Stimulated activated naive CD4-positive, alpha-beta T cell treated with Interleukin-2 at 50 U/mL for 16 hours (primary cell): Measurements from ENCODE around the gene ITIH1.

Experiments
- DNase-seq: peaks from one replicate; lab custom pipeline; 2025; lab: John Stamatoyannopoulos, UW

ITIH1 gene

GRCh38 chr3:52789746-52790040, 12.3 kb downstream of the ITIH1 start:
- DNase-seq: no peak

DNA sequence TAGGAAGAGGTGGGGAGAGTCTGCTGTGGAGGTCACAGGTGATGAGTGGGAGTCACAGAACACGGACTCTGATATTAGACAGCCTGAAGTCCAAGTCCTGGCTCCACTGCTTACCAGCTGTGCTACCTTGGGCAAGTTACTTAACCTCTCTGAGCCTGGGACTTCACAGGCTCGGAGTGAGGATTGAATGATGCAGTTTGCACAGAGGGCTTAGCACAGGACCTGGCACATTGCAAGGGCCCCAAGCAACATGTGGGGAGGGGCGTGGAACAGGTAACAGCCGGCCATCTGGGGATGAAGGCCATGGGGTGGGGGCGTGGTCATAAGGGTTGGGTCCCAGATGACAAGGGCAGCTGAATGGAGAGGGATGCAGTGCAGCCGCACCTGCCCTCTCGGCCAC, 12.9 kb downstream of the ITIH1 start:
- DNase-seq: no peak

DNA sequence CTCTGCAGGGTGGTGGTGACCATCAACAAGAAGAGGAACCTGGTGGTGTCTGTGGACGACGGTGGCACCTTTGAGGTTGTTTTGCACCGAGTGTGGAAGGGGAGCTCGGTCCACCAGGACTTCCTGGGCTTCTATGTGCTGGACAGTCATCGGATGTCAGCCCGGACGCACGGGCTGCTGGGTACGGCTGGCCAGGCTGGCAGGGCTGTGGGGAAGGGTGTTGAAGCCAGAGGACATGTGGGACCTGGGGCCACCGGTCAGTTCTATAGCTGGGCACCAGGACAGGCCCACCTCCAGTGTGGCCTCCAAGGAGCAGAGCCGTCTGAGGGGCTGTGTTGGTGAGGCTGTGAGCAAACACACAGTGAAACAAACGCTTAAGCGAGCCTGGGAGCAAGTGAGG, 13.3 kb downstream of the ITIH1 start:
- DNase-seq: no peak

- DNase-seq: no peak
These were observed 14.0 kb downstream of the ITIH1 start for GRCh38 chr3:52791366-52791765.

DNA sequence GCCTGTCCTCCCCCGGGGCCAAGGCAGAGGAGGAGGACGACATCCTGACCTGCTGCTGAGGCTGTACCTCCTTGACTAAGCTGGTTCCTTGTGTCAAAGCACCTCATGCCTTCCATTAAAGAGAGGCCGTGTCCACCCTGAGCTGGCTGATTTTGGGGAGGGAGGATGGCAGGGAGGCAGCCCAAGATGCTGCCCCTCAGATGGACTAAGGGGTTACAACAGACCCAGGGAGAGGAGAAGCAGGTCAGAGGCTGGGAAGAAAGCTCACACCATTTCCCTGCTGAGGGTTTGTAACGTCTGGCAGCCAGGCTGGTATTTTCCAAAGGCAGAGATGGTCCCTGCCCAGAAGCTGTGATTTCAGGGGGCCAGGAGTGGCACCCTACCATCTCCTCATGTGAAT, 14.5 kb downstream of the ITIH1 start:
- no peak for DNase-seq

DNA sequence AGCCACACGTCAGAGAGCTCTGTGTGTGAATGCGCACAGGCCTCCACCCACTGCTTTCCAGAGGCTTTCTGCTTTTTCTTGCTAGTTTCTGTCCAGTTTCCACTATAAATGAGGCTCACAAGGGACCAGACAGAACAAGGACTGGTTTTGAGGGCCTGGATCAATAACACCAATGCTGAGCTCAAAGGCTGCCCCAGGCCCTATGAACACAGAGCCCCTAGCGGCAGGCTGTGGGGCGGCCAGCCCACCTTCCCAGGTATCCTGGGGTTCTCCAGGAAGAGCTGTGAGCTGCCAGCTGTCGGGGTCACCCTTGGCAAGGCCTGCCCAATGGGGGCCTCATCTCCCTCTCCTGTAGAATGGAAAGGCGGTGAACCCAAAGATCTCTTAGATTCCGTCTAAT, 15.0 kb downstream of the ITIH1 start:
- no peak for DNase-seq

GRCh38 chr3:52792961-52793695, 15.7 kb downstream of the ITIH1 start:
- DNase-seq: no peak

DNA sequence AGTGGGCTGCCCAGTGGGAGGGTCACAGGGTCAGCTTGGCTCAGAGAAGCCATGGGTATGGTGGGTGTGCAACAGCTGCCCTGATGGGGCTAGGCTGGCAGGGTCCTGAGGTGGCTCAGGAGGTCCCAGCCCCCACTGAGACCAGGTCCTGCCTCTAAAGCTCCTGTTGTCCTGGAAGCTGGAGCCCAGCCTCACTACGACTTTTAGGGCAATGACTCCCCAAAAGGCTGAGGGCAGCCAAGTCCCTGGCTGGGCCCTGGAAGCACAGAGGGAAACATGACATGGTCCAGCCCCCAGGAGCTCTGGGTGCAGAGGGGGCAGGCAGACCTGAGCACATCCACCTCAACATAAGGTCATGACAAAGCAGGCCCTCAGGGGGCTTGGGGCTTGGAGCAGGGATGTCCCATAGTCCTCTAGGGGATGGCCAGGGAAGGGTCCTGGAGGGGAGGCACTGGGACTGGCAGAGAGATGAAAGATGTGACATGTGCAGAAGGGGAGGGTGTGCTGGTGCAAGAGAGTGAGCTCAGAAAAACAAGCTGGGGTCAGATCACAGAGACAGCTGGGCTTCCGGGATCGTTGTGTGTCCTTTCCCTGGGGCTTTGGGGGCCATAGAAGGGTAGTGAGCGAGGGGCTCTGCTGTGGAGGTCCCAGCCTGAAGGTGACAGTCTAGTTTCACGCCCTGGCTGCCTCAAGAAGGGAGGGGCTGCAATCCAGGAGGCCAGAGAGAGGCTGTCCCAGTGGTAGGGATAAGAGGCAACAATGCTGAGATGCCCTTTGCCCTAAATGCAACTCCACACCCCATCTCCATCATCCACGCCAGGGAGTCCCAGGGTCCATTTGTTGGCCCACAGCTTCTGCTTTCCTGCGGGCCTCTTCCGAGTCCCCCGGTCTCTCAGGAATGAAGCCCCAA, 16.6 kb downstream of the ITIH1 start:
- DNase-seq: no peak

DNA sequence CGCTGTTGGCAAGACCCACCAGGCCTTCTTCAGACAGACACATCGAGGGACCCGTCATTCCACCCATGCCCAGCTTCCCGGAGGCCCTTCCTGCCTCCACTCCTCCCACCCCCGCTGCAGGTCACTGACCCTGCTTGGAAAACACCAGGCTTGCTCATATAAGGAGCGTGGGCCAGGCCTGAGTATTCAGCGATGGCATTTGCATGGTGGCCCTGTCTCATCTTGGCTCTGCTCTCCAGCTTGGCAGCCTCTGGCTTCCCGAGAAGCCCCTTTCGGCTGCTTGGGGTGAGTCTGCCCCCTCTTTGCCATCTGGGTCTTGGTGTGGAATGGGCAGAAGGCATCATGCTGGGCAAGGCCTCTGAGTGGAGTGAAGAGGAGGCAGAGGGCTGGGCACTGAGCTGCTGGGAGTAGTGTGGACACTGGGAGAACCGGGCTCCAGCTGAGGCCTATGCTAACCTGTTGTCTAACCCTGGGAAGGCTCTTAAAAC, 17.3 kb downstream of the ITIH1 start, which contains the start of gene ITIH3:
Gene ITIH3 (plus strand): TSS at position 185 of the 488 bp plus-strand sequence. CDS start 8 bp downstream, at position 193.
- no peak for DNase-seq

GRCh38 chr3:52795298-52795900, 18.0 kb downstream of the ITIH1 start:
- DNase-seq: no peak

DNA sequence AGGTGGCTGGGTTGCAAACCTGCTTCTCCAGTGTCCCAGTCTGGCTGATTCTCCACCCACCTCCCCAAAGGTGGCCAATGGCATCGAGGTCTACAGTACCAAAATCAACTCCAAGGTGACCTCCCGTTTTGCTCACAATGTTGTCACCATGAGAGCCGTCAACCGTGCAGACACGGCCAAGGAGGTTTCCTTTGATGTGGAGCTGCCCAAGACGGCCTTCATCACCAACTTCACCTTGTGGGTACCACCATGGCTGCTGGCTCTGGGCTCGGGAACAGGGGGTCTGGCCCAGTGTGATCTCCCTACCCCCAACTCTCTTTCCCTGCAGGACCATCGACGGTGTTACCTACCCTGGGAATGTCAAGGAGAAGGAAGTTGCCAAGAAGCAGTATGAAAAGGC, 19.0 kb downstream of the ITIH1 start:
- no peak for DNase-seq

GRCh38 chr3:52798376-52798977, 21.1 kb downstream of the ITIH1 start:
- DNase-seq: no peak

DNA sequence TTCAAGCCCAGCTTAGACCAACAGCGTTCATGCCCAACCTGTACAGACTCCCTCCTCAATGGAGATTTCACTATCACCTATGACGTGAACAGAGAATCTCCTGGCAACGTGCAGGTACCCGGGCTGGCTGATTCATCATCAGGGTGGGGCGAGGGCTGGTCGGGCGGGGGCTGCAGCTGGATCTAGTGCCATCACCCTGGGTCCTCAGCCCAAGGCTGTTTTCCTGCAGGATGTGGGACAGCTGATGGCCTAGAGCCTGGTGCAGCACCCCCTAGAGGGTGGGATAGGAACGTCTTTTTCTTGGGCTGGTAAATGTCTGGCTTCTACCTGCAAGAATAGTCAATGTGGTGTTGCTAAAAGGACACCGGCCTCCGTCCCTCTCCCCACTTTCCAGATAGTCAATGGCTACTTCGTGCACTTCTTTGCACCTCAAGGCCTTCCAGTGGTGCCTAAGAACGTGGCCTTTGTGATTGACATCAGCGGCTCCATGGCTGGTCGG, 21.6 kb downstream of the ITIH1 start:
- DNase-seq: no peak

DNA sequence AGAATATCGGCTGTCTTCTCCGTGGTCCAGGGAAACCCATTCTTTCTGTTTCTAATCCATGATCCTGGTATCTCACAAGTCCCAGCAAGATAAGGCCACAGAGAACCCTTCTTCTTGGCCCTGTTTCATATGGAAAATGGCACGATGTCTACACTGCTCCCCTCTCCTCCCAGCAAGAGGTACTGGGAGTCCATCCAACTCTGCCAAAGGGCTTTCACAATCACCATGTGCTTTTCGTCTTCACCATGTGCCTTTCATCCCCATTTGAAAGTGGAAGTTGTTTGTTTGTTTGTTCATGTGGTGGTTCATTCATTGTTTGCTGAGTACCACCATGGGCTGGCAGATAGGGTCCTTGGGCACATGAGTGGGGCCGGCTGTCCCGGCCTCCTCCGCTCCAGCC, 22.7 kb downstream of the ITIH1 start:
- no peak for DNase-seq

- no peak for DNase-seq
These were observed 24.4 kb downstream of the ITIH1 start for GRCh38 chr3:52801839-52802238.

GRCh38 chr3:52805270-52806039, 28.1 kb downstream of the ITIH1 start:
- DNase-seq: no peak

- DNase-seq: no peak
These were observed 31.8 kb downstream of the ITIH1 start for GRCh38 chr3:52809149-52809548.

- DNase-seq: no peak
These were observed 32.4 kb downstream of the ITIH1 start for GRCh38 chr3:52809662-52810377.

- DNase-seq: no peak
These were observed 33.5 kb downstream of the ITIH1 start for GRCh38 chr3:52810923-52811322.

DNA sequence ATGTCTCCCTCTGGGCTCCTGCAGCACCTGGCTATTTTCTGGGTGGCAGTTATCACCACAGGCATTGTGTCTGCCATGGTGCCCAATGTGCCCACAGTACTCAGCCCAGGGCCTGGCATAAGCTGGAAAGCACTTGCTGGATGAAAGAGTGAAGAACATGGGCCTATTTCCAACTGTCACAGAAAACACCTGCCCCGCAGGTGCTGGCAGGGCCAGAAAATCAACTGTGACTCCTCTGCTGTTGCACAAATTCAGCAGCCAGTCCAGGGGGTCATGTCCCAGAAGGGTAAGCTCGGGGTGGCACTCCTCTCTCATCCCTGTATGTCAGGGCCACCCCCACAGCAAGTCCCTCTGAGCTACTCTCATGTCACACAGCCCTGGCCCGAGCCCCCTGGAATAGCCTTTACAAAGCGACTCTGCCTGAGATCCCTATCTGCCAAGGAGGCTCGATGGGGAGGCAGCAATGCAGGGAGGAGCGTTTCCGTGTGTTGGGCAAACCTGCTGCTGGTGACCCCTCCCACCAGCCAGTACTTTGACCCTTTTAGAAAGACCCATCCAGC, 34.1 kb downstream of the ITIH1 start:
- DNase-seq: no peak
